Tibial artery (tissue), 4 donors: ENCODE data around the gene C19orf12.

Experiments
- DNase-seq, 2 donors: peaks; one replicate each; pipeline ENCODE4 v3.0.0-alpha.2; 2019
- H3K27ac ChIP-seq, 2 donors: fragments of 200-600 bp; sonication (generic) in 1 of 2; 1 replicate in 1 of 2; 2 replicates in 1 of 2; pipeline ENCODE4 v1.5.1; 2018 to 2019; ENCODE audit warnings: mild to moderate bottlenecking in 1 of 2
- H3K27me3 ChIP-seq, 2 donors: fragments of 200-600 bp; sonication (generic) in 1 of 2; one replicate each; pipeline versions ENCODE4 v1.5.1 to v1.6.0; 2016 to 2019
- H3K36me3 ChIP-seq, 3 donors: fragments of 200-600 bp; sonication (generic) in 2 of 3; one replicate each; pipeline ENCODE4 v1.5.1; 2016 to 2019; ENCODE audit warnings: mild to moderate bottlenecking in 2 of 3
- H3K4me1 ChIP-seq, 4 donors: fragments of 200-600 bp; sonication (generic) in 2 of 4; 1 replicate in 3 of 4; 2 replicates in 1 of 4; pipeline ENCODE4 v1.5.1; 2016 to 2019
- H3K4me3 ChIP-seq, 2 donors: fragments of 200-600 bp; sonication (generic) in 1 of 2; 1 replicate in 1 of 2; 2 replicates in 1 of 2; pipeline ENCODE4 v1.5.1; 2018 to 2019; ENCODE audit warnings: mild to moderate bottlenecking in 2 of 2
- H3K9me3 ChIP-seq, 3 donors: fragments of 200-600 bp; sonication (generic) in 1 of 3; one replicate each; pipeline ENCODE4 v1.5.1; 2016 to 2019
- intact Hi-C: fragments of 100-400 bp; cut with DNase I; formaldehyde crosslinking; loops from one replicate; pipeline ENCODE4 v1.15.0; 2023; ENCODE audit warnings: low total_unique reads
- TF ChIP-seq, protein P1 (sequence below), 2 experiments: fragments of 200-600 bp in 1 of 2; fragments of 450-650 bp in 1 of 2; IDR thresholded peaks; one replicate each; pipeline ENCODE4 v1.5.1; 2017 to 2019; ENCODE audit warnings: antibody characterized with exemption in 2 of 2, mild to moderate bottlenecking in 1 of 2, moderate library complexity in 1 of 2

The C19orf12 gene

DNA sequence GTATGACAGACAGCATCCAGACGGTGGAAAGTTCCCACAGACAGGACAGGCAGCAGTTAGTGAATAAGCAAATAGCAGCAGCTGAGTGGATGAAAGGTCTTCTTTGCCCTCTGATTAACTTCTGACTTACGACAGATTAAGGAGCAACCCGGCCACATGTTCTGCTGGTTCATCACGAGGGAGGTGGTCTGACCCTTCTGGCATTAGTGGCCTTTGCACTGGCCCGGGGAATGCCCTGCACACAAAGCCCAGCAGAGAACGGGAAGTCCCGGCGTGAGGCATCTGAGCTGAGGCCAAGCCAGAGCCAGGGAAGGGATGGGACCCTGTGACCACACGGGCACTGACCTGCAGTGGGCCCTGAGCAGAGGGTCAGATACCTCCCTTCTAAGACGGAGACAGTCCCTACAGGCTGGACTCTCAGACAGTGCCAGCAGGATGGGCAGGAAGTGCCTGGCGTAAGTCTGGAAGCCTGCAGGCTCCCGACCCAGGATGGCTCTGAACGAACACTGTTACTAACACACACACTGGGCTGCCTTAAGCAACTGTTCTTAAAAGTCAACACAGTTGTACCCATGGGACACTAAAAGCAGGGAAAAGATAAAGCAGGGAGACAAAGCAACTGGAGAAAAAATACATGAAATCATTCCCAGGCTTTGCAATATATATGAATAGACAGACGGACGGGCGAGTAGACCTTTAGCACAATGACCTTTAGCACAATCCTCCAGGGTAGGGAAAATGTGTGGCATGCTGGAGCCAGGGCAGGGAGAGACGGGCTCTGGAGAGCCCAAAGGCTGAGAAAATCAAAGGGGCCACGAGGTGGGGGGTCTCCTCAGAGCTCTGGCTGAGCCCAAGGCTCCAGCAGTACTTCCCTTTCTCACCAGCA is 6.3 kb downstream of the C19orf12 start:
- intact Hi-C loops = no loop called here
- peaks cover 18 to 51% (median 39%) of the 10 kb centered on the region in 3 donors for H3K36me3 ChIP-seq

DNA sequence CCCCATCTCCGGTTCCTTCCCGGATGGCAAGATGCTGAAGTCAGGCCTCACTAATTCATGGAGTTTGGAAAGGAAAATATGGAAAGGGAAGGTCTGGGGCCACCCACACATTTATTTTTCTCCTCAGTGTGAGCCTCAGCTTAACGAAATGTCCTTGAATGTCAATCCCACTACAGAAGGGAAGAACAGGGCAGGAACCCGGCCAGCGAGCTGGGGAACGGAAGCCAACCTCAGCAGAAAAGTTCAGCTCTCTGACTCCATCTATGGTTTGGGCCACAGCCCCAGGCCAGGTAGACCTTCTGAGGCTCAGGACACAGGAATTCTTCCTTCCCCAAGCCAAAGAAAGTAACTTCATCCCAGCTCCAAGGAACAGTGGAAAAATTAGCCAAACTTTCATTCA is 8.4 kb downstream of the C19orf12 start:
- H3K36me3 ChIP-seq = peaks cover 27 to 66% (median 49%) of the 10 kb centered on the region in 3 donors
- intact Hi-C loops = no loop called here

More for the DNA sequence above, 6.3 kb downstream of the C19orf12 start:
- no peak overlapping the region for H3K4me3 ChIP-seq
- H3K4me1 ChIP-seq = peaks cover 0 to 17% (median 14%) of the 10 kb centered on the region in 4 donors
- H3K27ac ChIP-seq = peak overlapping the region in 1 of 2 donors; percentile 21
- DNase-seq = no peak
- H3K9me3 ChIP-seq = no peaks in the 10 kb centered on the region
- H3K27me3 ChIP-seq = no peaks in the 10 kb centered on the region
- TF ChIP-seq, protein P1, sequence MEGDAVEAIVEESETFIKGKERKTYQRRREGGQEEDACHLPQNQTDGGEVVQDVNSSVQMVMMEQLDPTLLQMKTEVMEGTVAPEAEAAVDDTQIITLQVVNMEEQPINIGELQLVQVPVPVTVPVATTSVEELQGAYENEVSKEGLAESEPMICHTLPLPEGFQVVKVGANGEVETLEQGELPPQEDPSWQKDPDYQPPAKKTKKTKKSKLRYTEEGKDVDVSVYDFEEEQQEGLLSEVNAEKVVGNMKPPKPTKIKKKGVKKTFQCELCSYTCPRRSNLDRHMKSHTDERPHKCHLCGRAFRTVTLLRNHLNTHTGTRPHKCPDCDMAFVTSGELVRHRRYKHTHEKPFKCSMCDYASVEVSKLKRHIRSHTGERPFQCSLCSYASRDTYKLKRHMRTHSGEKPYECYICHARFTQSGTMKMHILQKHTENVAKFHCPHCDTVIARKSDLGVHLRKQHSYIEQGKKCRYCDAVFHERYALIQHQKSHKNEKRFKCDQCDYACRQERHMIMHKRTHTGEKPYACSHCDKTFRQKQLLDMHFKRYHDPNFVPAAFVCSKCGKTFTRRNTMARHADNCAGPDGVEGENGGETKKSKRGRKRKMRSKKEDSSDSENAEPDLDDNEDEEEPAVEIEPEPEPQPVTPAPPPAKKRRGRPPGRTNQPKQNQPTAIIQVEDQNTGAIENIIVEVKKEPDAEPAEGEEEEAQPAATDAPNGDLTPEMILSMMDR (IDR thresholded peaks at IDR 0.05) = no peak

DNA sequence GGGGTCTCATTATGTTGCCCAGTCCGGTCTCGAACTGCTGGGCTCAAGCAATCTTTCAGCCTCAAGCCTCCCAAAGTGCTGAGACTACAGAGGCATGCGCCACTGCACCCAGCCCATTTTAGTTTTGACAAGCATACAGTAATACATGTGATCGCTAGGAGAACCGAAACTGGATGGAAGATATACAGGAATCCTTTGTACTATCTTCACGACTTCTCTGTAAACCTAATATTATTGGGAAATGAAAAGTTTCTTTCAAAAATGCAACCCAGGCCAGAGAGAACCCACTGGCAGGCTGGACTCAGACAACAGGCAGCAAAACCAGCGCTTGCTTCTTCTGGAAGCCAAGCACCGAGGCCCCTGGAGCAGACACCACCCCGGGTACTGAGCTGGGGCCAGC is 9.4 kb downstream of the C19orf12 start:
- no peak overlapping the region for H3K4me3 ChIP-seq
- H3K36me3 ChIP-seq = peaks cover 27 to 67% (median 49%) of the 10 kb centered on the region in 3 donors
- no peak overlapping the region for H3K27ac ChIP-seq
- intact Hi-C loops = no loop called here
- H3K4me1 ChIP-seq = peaks cover 0 to 4% (median 0%) of the 10 kb centered on the region in 4 donors
- DNase-seq = no peak
- TF ChIP-seq, protein P1 (IDR thresholded peaks at IDR 0.05) = no peak
- H3K27me3 ChIP-seq = no peaks in the 10 kb centered on the region
- no peaks in the 10 kb centered on the region for H3K9me3 ChIP-seq

More for the DNA sequence above, 8.4 kb downstream of the C19orf12 start:
- TF ChIP-seq, protein P1 (IDR thresholded peaks at IDR 0.05) = no peak
- Histone ChIP-seq H3K27me3 (no peaks in the 10 kb centered on the region), H3K9me3 (no peaks in the 10 kb centered on the region), H3K4me3 (no peak overlapping the region), H3K4me1 (peaks cover 0 to 4% (median 0%) of the 10 kb centered on the region in 4 donors), H3K27ac (no peak overlapping the region)
- DNase-seq = no peak

DNA sequence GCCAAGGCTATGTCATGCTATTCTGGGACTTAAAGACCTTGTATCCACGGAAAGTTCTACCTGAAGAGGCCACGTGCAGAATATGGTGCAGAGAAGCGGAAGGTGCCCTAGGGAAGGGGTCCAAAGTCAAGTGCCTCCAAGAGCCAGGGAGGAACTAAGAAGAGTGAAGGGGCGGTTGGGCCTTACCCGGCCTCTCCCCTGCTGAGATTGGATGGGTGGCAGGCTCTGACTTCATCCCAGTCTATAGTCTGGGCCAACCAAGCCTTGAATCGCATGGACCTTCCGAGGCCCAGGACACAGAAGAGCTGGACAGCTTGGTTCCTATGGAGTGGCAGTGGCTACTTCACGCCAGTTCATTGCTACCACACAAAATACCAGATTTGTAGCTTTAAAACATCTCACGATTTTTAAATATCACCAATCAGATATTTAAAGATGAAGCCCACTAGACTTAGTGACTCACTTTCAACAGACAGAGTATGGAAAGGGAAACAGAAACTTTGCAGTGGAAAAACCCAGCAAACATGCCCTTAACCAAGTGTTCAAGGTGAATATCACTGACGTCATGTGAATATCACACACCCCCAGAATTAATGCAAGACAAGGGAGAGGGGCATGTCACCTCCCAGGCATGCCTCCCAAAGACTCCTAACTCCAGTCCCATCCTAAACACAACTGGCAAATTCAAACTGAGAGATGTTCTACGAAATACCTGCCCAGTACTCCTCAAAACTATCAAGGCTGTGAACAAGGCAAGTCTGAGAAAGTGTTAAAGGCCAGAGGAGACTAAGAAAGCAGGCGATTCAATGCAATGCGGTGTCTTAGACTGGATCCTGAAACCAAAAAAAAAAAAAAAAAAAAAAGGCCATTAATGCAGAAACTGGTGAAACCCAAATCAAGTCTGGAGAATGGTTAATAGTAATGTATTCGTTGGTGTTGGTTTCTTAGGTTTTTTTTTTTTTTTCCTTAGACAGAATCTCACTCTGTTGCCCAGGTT is 10.2 kb downstream of the C19orf12 start:
- Histone ChIP-seq H3K4me3 (no peak overlapping the region), H3K4me1 (peaks cover 0 to 4% (median 0%) of the 10 kb centered on the region in 4 donors), H3K9me3 (no peaks in the 10 kb centered on the region), H3K27me3 (no peaks in the 10 kb centered on the region), H3K36me3 (peaks cover 27 to 67% (median 49%) of the 10 kb centered on the region in 3 donors), H3K27ac (no peak overlapping the region)
- intact Hi-C loops = no loop called here
- TF ChIP-seq, protein P1 (IDR thresholded peaks at IDR 0.05) = no peak
- DNase-seq = no peak

DNA sequence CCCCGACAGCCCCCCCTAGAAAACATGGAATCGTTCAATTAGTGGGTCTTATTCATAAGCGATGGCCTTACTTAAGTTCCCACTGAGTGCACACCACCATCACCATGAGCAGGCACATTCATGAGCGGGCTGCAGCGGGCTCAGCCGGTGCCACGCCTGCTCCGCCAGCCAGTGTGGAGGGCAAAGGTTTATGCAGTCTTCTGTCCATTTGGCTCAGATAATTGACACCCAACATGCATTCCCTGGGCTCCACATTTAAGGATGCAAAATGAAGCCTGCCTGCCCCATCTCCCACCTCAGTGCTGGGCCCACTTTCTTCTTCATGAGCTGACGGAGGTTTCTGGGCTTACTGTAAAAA is 12.1 kb downstream of the C19orf12 start:
- TF ChIP-seq, protein P1 (IDR thresholded peaks at IDR 0.05) = no peak
- H3K4me1 ChIP-seq = no peaks in the 10 kb centered on the region
- no peaks in the 10 kb centered on the region for H3K9me3 ChIP-seq
- no peak overlapping the region for H3K27ac ChIP-seq
- DNase-seq = no peak
- no peak overlapping the region for H3K4me3 ChIP-seq
- no peaks in the 10 kb centered on the region for H3K27me3 ChIP-seq
- intact Hi-C loops = no loop called here
- peaks cover 22 to 59% (median 45%) of the 10 kb centered on the region in 3 donors for H3K36me3 ChIP-seq
